ENCODE data around the gene LRRC37A.
"Not testable (repeated sequence)": the region's sequence is repeated elsewhere in the genome, so short reads cannot be mapped to it uniquely, and the experiment has no call there.

The LRRC37A gene

DNA sequence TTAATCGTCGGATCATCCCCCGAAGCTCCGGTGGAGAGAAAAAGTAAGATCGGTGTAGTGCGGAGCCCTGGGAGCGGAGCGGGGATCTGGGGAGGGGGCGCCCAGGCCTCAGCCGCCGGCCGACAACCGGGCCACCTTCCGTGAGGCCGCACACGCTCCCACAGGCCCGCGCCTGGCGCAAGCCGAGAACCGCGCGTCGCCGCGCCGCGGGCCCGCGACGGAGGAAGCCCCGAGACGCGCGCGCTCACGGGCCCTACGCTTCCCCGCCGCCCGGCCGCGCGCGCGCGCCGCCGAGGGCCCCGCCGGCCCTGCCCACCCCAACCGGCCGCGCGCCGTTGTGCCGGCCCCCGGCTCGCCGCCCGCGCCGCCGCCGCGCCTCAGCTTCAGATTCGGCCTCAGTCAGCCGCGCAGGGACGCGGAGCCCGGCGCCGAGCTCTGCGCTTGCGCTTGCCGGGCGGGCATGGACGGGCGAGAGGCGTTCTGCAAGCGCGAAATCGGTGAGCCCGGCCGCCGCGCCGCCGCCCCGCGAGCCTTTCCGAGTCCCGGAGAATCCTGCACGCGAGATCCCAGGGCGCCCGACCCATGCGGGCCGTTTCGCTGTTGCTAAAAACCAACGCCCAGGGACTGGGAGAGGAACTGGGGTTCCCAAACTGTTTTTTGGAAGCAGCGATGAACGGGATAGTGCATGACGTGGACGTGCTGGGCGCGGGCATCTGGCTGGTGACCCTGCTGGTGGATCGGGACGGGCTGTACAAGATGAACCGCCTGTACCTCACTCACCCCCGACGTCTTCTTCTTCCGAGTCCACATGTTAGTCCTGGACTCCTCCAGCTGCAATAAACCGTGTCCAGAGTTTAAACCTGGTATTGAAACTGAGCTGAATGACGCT lies 28.0 kb upstream of the LRRC37A start:
- TF ChIP-seq, protein P1, sequence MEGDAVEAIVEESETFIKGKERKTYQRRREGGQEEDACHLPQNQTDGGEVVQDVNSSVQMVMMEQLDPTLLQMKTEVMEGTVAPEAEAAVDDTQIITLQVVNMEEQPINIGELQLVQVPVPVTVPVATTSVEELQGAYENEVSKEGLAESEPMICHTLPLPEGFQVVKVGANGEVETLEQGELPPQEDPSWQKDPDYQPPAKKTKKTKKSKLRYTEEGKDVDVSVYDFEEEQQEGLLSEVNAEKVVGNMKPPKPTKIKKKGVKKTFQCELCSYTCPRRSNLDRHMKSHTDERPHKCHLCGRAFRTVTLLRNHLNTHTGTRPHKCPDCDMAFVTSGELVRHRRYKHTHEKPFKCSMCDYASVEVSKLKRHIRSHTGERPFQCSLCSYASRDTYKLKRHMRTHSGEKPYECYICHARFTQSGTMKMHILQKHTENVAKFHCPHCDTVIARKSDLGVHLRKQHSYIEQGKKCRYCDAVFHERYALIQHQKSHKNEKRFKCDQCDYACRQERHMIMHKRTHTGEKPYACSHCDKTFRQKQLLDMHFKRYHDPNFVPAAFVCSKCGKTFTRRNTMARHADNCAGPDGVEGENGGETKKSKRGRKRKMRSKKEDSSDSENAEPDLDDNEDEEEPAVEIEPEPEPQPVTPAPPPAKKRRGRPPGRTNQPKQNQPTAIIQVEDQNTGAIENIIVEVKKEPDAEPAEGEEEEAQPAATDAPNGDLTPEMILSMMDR (IDR thresholded peaks at IDR 0.05; ENCODE audit: low read depth, low read length, missing control alignments) = no peak
- peak overlapping the region; percentile 53 for H3K4me3 ChIP-seq (ENCODE audit: low read depth, low read length)
- in situ Hi-C loops (cut with HindIII; ENCODE audit: low sequenced_read_pairs) = no loop called here
- no peak for DNase-seq (ENCODE audit: low read depth)

GRCh38 chr17:46270032-46270431 lies 24.9 kb upstream of the LRRC37A start:
- no peak overlapping the region for H3K4me3 ChIP-seq (ENCODE audit: low read depth, low read length)
- TF ChIP-seq, protein P1 (IDR thresholded peaks at IDR 0.05; ENCODE audit: low read depth, low read length, missing control alignments) = no peak
- in situ Hi-C loops (cut with HindIII; ENCODE audit: low sequenced_read_pairs) = no loop called here
- DNase-seq (ENCODE audit: low read depth) = no peak

GRCh38 chr17:46273541-46274236 lies 21.2 kb upstream of the LRRC37A start:
- in situ Hi-C loops (cut with HindIII; ENCODE audit: low sequenced_read_pairs) = no loop called here
- H3K4me3 ChIP-seq (ENCODE audit: low read depth, low read length) = no peak overlapping the region
- TF ChIP-seq, protein P1 (IDR thresholded peaks at IDR 0.05; ENCODE audit: low read depth, low read length, missing control alignments) = no peak
- no peak for DNase-seq (ENCODE audit: low read depth)

DNA sequence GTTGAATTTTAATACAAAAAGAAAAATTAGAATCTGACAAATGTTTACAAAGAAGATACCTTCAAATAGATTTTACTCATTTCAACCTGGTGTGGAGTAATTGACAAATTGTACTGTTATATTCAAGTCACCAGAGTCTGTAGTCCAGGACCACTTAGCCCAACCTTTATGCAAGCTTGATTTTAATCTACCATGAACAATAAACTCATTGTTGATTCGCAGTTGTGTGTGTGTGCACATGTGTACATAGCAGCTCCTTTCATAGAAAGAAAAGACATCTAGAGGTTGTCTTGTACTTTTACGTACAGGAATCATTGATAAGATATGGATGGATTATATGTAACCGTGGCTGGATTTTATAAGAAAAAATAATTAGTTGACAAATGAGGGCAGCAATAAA lies 20.7 kb upstream of the LRRC37A start:
- DNase-seq (ENCODE audit: low read depth) = no peak
- TF ChIP-seq, protein P1 (IDR thresholded peaks at IDR 0.05; ENCODE audit: low read depth, low read length, missing control alignments) = no peak
- in situ Hi-C loops (cut with HindIII; ENCODE audit: low sequenced_read_pairs) = no loop called here
- no peak overlapping the region for H3K4me3 ChIP-seq (ENCODE audit: low read depth, low read length)

DNA sequence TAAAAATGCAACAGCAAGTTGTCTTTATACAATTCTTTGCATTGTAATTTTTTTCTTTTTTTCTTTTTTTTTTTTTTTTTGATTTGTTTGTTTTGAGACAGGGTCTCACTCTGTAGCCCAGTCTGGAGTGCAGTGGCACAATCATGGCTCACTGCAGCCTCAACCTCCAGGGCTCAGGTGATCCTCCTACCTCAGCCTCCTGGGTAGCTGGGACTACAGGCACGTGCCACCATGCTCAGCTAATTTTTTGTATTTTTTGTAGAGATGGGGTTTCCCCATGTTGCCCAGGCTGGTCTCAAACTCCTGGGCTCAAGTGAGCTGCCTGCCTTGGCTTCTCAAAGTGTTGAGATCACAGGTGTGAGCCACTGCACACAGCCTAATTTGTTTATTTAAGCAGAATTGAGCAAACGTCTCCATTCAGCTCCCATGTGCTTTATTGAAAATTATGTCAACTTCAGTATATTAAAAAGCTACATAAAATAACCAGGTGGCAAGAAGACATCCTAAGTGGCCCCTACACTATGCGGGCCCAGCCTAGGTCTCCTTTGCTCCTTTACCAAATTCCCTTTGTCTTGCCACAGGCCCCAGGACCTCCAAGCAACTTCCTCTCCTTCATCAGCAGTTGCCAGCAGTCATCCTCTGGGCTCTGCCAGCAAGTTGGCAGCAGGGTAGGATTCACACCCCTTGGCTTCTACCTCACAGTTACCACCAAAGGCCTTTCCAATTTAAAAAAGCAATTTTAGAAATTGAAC lies 18.0 kb upstream of the LRRC37A start:
- H3K4me3 ChIP-seq (ENCODE audit: low read depth, low read length); DNase-seq (ENCODE audit: low read depth); in situ Hi-C loops (cut with HindIII; ENCODE audit: low sequenced_read_pairs): not testable (repeated sequence)

DNA sequence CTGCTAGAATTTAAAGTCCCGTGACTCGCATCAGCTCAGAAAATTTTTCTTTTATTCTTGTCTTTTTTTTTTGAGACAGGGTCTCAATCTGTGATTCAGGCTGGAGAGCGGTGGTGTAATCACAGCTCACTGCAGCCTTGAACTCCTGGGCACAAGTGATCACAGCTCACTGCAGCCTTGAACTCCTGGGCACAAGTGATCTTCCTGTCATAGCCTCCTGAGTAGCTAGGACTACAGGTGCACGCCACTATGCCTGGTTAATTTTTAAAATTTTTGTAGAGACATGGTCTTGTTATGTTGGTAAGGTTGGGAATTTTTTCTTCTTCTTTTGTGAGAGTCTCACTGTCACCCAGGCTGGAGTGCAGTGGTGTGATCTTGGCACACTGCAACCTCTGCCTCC lies 13.6 kb upstream of the LRRC37A start:
- in situ Hi-C loops (cut with HindIII; ENCODE audit: low sequenced_read_pairs); DNase-seq (ENCODE audit: low read depth); H3K4me3 ChIP-seq (ENCODE audit: low read depth, low read length): not testable (repeated sequence)

DNA sequence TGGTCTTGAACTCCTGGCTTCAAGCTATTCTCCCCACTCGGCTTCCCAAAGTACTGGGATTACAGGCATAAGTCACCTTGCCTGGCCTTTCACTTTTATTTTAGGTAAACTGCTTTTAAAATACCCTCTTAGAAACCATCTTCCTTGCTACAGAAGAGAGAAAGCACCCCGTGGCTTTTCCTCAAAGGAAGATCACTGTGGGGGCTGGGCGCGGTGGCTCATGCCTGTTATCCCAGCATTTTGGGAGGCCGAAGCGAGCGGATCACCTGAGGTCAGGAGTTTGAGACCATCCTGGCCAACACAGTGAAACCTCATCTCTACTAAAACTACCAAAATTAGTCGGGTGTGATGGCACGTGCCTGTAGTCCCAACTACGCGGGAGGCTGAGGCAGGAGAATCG lies 12.3 kb upstream of the LRRC37A start:
- DNase-seq (ENCODE audit: low read depth); in situ Hi-C loops (cut with HindIII; ENCODE audit: low sequenced_read_pairs): not testable (repeated sequence)

GRCh38 chr17:46284467-46284866 lies 10.5 kb upstream of the LRRC37A start:
- H3K4me3 ChIP-seq (ENCODE audit: low read depth, low read length); in situ Hi-C loops (cut with HindIII; ENCODE audit: low sequenced_read_pairs); DNase-seq (ENCODE audit: low read depth): not testable (repeated sequence)

More for the DNA sequence above, 12.3 kb upstream of the LRRC37A start:
- not testable (repeated sequence) for H3K4me3 ChIP-seq (ENCODE audit: low read depth, low read length)

- H3K4me3 ChIP-seq (ENCODE audit: low read depth, low read length); in situ Hi-C loops (cut with HindIII; ENCODE audit: low sequenced_read_pairs); DNase-seq (ENCODE audit: low read depth): not testable (repeated sequence)
Observed at GRCh38 chr17:46285500-46285899, 9.4 kb upstream of the LRRC37A start.

All from astrocyte of the cerebellum (primary cell).